Stimulated activated naive CD8-positive, alpha-beta T cell treated with anti-CD3 and anti-CD28 coated beads, Interleukin-15, Interleukin-2, amounts not matched to agents 100 ng/mL and 50 ng/mL, for 24 hours (primary cell): Measurements from ENCODE around the gene BRICD5.

Source experiments
- H3K27ac Mint-ChIP-seq: one replicate; pipeline ENCODE4 v1.8.0; 2021; ENCODE audit warnings: mild to moderate bottlenecking, mixed read lengths
- H3K27me3 Mint-ChIP-seq: one replicate; pipeline ENCODE4 v1.8.0; 2021; ENCODE audit warnings: mixed read lengths
- H3K36me3 Mint-ChIP-seq: one replicate; pipeline ENCODE4 v1.8.0; 2021; ENCODE audit warnings: low read depth, mixed read lengths
- H3K4me1 Mint-ChIP-seq: one replicate; pipeline ENCODE4 v1.8.0; 2021; ENCODE audit warnings: low read depth, mixed read lengths
- H3K4me3 Mint-ChIP-seq: one replicate; pipeline ENCODE4 v1.8.0; 2021; ENCODE audit warnings: mild to moderate bottlenecking, mixed read lengths
- H3K9me3 Mint-ChIP-seq: one replicate; pipeline ENCODE4 v1.8.0; 2021; ENCODE audit warnings: mixed read lengths

The BRICD5 gene

GRCh38 chr16:2177101-2177500 is 33.6 kb downstream of the BRICD5 start:
- Mint-ChIP-seq H3K4me3 (no peak overlapping the region), H3K27ac (no peak overlapping the region), H3K27me3 (no peaks in the 10 kb centered on the region), H3K36me3 (peaks cover 16% of the 10 kb centered on the region), H3K9me3 (no peaks in the 10 kb centered on the region), H3K4me1 (no peaks in the 10 kb centered on the region)

GRCh38 chr16:2176047-2176446 is 34.6 kb downstream of the BRICD5 start:
- Mint-ChIP-seq H3K36me3 (peaks cover 16% of the 10 kb centered on the region), H3K9me3 (no peaks in the 10 kb centered on the region), H3K27me3 (no peaks in the 10 kb centered on the region), H3K4me1 (no peaks in the 10 kb centered on the region), H3K27ac (no peak overlapping the region), H3K4me3 (no peak overlapping the region)

- Mint-ChIP-seq H3K27ac (no peak overlapping the region), H3K36me3 (peaks cover 16% of the 10 kb centered on the region), H3K4me3 (no peak overlapping the region), H3K9me3 (no peaks in the 10 kb centered on the region), H3K4me1 (no peaks in the 10 kb centered on the region), H3K27me3 (no peaks in the 10 kb centered on the region)
These were observed 35.2 kb downstream of the BRICD5 start for GRCh38 chr16:2175454-2175853.

- Mint-ChIP-seq H3K27ac (no peak overlapping the region), H3K4me1 (no peaks in the 10 kb centered on the region), H3K36me3 (peaks cover 16% of the 10 kb centered on the region), H3K9me3 (no peaks in the 10 kb centered on the region), H3K27me3 (no peaks in the 10 kb centered on the region), H3K4me3 (no peak overlapping the region)
These were observed 36.1 kb downstream of the BRICD5 start for GRCh38 chr16:2174396-2175131.

GRCh38 chr16:2173916-2174315 is 36.7 kb downstream of the BRICD5 start:
- Mint-ChIP-seq H3K4me1 (no peaks in the 10 kb centered on the region), H3K4me3 (no peak overlapping the region), H3K27me3 (no peaks in the 10 kb centered on the region), H3K36me3 (peaks cover 16% of the 10 kb centered on the region), H3K9me3 (no peaks in the 10 kb centered on the region), H3K27ac (no peak overlapping the region)

GRCh38 chr16:2173366-2173765 is 37.3 kb downstream of the BRICD5 start:
- peaks cover 16% of the 10 kb centered on the region for H3K36me3 Mint-ChIP-seq
- H3K4me3 Mint-ChIP-seq: no peak overlapping the region
- H3K4me1 Mint-ChIP-seq: no peaks in the 10 kb centered on the region
- H3K27ac Mint-ChIP-seq: no peak overlapping the region
- H3K9me3 Mint-ChIP-seq: no peaks in the 10 kb centered on the region
- no peaks in the 10 kb centered on the region for H3K27me3 Mint-ChIP-seq

- Mint-ChIP-seq H3K36me3 (peaks cover 16% of the 10 kb centered on the region), H3K4me1 (no peaks in the 10 kb centered on the region), H3K27me3 (no peaks in the 10 kb centered on the region), H3K27ac (no peak overlapping the region), H3K9me3 (no peaks in the 10 kb centered on the region), H3K4me3 (no peak overlapping the region)
These were observed 37.9 kb downstream of the BRICD5 start for GRCh38 chr16:2172688-2173335.

- Mint-ChIP-seq H3K4me1 (no peaks in the 10 kb centered on the region), H3K4me3 (no peak overlapping the region), H3K27me3 (no peaks in the 10 kb centered on the region), H3K9me3 (no peaks in the 10 kb centered on the region), H3K36me3 (peaks cover 16% of the 10 kb centered on the region), H3K27ac (no peak overlapping the region)
These were observed 39.0 kb downstream of the BRICD5 start for GRCh38 chr16:2171601-2172178.

GRCh38 chr16:2170587-2171435 is 39.9 kb downstream of the BRICD5 start:
- Mint-ChIP-seq H3K4me3 (no peak overlapping the region), H3K27ac (no peak overlapping the region), H3K9me3 (no peaks in the 10 kb centered on the region), H3K27me3 (no peaks in the 10 kb centered on the region), H3K4me1 (no peaks in the 10 kb centered on the region), H3K36me3 (peaks cover 16% of the 10 kb centered on the region)

- no peaks in the 10 kb centered on the region for H3K27me3 Mint-ChIP-seq
- H3K9me3 Mint-ChIP-seq: no peaks in the 10 kb centered on the region
- peaks cover 15% of the 10 kb centered on the region for H3K36me3 Mint-ChIP-seq
- no peak overlapping the region for H3K4me3 Mint-ChIP-seq
- H3K27ac Mint-ChIP-seq: no peak overlapping the region
- no peaks in the 10 kb centered on the region for H3K4me1 Mint-ChIP-seq
These were observed 40.6 kb downstream of the BRICD5 start for GRCh38 chr16:2170080-2170479.

- Mint-ChIP-seq H3K4me1 (peaks cover 3% of the 10 kb centered on the region), H3K27me3 (no peaks in the 10 kb centered on the region), H3K27ac (no peak overlapping the region), H3K4me3 (no peak overlapping the region), H3K9me3 (no peaks in the 10 kb centered on the region), H3K36me3 (peaks cover 6% of the 10 kb centered on the region)
These were observed 43.5 kb downstream of the BRICD5 start for GRCh38 chr16:2167068-2167638.

- Mint-ChIP-seq H3K4me3 (no peak overlapping the region), H3K36me3 (peaks cover 6% of the 10 kb centered on the region), H3K9me3 (no peaks in the 10 kb centered on the region), H3K4me1 (peaks cover 3% of the 10 kb centered on the region), H3K27me3 (no peaks in the 10 kb centered on the region), H3K27ac (no peak overlapping the region)
These were observed 44.2 kb downstream of the BRICD5 start for GRCh38 chr16:2166263-2167067.

GRCh38 chr16:2165861-2166260 is 44.8 kb downstream of the BRICD5 start:
- H3K9me3 Mint-ChIP-seq: no peaks in the 10 kb centered on the region
- H3K27ac Mint-ChIP-seq: no peak overlapping the region
- no peak overlapping the region for H3K4me3 Mint-ChIP-seq
- no peaks in the 10 kb centered on the region for H3K27me3 Mint-ChIP-seq
- H3K36me3 Mint-ChIP-seq: peaks cover 6% of the 10 kb centered on the region
- peaks cover 3% of the 10 kb centered on the region for H3K4me1 Mint-ChIP-seq
